Uterus (tissue), 2 donors: ENCODE results near the gene PTCD1.

ENCODE experiments used
- POLR2A ChIP-seq, 2 donors: fragments of 450-650 bp; IDR thresholded peaks; one replicate each; pipeline ENCODE4 v1.6.1; 2016; ENCODE audit warnings: antibody characterized with exemption in 2 of 2, mild to moderate bottlenecking in 1 of 2, moderate library complexity in 1 of 2
- TF ChIP-seq, protein P1 (sequence below), 4 experiments: fragments of 200-600 bp in 2 of 4; fragments of 450-650 bp in 2 of 4; sonication (generic) in 2 of 4; IDR thresholded peaks; one replicate each; pipeline ENCODE4 v1.5.1; 2016 to 2019; ENCODE audit warnings: antibody characterized with exemption in 4 of 4, mild to moderate bottlenecking in 2 of 4, moderate library complexity in 1 of 4

DNA sequence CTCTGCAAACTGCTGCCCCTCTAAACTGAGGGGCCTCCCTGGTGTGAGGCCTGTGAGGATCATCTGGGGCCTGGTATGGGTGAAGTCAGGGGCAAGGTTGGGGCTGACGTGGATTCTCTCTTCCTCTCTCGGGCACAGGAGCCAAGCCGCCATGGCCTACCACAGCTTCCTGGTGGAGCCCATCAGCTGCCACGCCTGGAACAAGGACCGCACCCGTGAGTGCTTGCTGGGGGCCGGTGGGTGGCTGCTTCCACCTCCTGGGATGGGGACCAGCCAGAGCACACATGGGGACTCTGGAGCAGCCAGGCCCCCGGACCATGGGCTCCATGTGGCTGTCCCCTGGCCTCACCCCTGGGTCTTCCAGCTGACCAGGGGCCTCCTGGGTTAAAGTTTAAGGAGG is 53.0 kb downstream of the PTCD1 start:
- TF ChIP-seq, protein P1, sequence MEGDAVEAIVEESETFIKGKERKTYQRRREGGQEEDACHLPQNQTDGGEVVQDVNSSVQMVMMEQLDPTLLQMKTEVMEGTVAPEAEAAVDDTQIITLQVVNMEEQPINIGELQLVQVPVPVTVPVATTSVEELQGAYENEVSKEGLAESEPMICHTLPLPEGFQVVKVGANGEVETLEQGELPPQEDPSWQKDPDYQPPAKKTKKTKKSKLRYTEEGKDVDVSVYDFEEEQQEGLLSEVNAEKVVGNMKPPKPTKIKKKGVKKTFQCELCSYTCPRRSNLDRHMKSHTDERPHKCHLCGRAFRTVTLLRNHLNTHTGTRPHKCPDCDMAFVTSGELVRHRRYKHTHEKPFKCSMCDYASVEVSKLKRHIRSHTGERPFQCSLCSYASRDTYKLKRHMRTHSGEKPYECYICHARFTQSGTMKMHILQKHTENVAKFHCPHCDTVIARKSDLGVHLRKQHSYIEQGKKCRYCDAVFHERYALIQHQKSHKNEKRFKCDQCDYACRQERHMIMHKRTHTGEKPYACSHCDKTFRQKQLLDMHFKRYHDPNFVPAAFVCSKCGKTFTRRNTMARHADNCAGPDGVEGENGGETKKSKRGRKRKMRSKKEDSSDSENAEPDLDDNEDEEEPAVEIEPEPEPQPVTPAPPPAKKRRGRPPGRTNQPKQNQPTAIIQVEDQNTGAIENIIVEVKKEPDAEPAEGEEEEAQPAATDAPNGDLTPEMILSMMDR (IDR thresholded peaks at IDR 0.05): no peak
- TF ChIP-seq POLR2A (IDR thresholded peaks at IDR 0.05): no peak
